ENCODE measurements around the gene UBE2L3.

DNA sequence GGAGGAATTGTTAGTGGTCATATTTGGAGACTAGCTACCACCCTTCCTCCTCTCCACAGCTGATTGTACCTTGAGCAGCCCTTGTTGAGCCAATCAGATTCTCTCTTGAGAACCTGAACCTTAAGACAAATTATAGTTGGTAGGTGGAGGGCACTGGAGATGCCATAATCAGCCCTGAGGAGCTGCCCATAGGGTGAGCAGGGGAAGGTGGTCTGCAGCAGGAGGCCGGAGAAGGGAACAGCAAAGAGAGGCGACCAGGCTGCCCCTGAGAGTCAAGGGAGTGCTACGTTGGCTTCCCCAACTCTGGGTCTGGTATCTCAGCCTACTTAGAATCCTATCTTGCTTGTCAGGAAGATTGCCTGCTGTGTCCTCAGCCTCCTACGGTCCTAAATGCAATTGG is 71.8 kb downstream of the UBE2L3 start:
- TF ChIP-seq, protein P1, sequence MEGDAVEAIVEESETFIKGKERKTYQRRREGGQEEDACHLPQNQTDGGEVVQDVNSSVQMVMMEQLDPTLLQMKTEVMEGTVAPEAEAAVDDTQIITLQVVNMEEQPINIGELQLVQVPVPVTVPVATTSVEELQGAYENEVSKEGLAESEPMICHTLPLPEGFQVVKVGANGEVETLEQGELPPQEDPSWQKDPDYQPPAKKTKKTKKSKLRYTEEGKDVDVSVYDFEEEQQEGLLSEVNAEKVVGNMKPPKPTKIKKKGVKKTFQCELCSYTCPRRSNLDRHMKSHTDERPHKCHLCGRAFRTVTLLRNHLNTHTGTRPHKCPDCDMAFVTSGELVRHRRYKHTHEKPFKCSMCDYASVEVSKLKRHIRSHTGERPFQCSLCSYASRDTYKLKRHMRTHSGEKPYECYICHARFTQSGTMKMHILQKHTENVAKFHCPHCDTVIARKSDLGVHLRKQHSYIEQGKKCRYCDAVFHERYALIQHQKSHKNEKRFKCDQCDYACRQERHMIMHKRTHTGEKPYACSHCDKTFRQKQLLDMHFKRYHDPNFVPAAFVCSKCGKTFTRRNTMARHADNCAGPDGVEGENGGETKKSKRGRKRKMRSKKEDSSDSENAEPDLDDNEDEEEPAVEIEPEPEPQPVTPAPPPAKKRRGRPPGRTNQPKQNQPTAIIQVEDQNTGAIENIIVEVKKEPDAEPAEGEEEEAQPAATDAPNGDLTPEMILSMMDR (IDR thresholded peaks at IDR 0.05; ENCODE audit: control extremely low read depth in 1 of 3, insufficient read depth in 1 of 3, low read depth in 1 of 3, low read length in 3 of 3), result no peak
- TF ChIP-seq RFX5 (IDR thresholded peaks at IDR 0.05; ENCODE audit: borderline replicate concordance, low read depth, low read length), result no peak
- TF ChIP-seq RAD21 (IDR thresholded peaks at IDR 0.05 in 1 of 2, conservative IDR thresholded peaks at IDR 0.05 in 1 of 2; ENCODE audit: low read depth in 2 of 2, low read length in 2 of 2), result no peak
- no peak for TF ChIP-seq POLR2AphosphoS5 (IDR thresholded peaks at IDR 0.05; ENCODE audit: low read depth, low read length)
